Activated effector memory CD4-positive, alpha-beta T cell treated with Interleukin-2 at 50 U/mL for 16 hours (primary cell): ENCODE data around the gene FOXD1.
"Not testable (repeated sequence)": the region's sequence is repeated elsewhere in the genome, so short reads cannot be mapped to it uniquely, and the experiment has no call there.

Experiments used
- DNase-seq: peaks from one replicate; pipeline ENCODE4 v3.0.0-alpha.2; 2020

FOXD1 gene

DNA sequence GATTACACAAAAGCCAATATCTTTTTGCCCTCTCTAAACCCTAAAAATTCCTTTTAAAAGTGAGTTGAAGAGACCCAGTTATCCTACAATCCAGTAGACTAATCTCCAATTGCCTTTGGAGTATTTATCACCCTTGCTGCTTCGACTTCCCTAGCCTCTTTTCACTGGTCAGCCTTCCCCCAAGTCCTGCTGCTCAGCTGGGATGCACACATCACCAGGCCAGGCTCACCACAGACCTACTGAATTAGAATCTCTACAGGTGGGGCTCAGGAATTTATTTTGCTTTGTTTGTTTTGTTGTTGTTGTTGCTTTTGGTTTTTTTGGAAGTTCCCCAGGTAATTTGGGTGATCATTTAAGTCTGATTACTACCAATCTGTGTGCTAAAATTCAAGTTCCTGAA is 11.6 kb upstream of the FOXD1 start:
- no peak for DNase-seq

DNA sequence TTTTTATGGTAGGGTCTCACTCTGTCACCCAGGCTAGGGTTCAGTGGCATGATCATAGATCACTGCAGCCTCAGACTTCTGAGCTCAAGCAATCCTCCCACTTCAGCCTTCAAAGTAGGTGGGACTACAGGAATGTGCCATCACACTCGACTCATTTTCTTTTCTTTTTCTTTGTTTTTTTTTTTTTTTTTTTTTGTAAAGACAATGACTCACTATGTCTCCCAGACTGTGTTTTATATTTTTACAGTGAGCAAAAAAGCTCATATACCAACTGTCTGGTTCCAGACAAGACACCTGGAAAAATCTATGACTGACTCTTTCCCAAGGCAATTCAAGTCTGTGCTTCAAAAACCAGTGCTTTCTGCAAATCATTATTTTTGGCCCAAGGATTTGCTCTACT is 10.8 kb upstream of the FOXD1 start:
- DNase-seq = no peak

DNA sequence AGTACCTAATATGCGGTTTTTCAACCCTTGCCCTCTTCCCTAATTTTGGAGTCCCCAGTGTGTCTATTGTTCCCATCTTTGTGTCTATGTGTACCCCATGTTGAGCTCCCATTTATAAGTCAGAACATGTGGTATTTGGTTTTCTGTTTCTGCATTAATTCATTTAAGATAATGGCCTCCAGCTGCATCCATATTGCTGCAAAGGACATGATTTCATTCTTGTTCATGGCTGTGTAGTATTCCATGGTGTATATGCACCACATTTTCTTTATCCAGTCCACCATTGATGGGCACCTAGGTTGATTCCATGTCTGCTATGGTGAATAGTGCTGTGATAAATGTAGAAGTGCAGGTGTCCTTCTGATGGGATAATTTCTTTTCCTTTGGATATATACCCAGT is 7.9 kb upstream of the FOXD1 start:
- DNase-seq = not testable (repeated sequence)

DNA sequence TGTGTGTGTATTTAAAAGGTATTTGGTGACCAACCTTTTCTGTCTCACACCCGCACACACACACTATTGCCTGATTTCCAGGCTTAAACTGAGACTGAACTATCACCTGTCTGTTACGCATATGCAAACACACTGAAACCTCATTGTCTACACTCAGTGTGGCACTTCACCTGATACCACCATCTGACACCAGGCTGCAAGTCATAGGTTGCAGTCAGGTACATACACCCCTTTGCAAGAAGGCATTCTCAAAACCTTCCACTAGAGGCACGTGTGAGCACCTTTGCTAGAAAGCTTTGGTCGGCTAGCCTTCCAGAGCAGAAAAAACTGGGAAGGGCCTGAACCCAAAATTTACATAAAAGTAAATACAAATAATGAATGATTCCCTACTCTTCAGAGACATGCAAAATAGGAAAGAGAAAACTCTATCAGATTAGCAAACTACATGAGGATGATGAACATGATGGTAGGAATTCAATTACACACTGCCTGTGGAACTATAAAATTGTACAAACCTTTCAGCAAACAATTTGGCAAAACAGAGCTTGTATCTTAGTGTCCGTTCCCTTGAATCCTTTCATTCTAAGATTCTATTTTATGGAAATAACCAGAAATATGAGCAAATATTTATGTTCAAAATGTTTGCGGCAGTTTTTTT is 5.9 kb upstream of the FOXD1 start:
- DNase-seq = no peak

DNA sequence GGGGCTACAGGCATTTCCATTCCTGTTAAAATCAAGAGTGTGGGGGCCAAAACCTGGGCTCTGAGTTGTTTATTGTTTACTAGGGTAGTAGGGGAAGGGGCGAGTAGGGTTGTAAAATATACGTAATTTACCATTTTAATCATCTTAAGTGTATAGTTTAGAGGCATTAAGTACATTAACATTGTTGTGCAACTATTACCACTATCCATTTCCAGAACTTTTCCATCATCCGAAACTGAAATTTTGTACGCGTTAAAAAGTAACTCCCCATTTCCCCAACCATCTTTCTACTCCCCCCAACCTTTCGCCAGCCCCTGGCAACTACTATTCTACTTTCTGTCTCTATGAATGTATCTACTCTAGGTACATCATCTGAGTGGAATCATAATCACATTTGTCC is 3.6 kb upstream of the FOXD1 start:
- no peak for DNase-seq

DNA sequence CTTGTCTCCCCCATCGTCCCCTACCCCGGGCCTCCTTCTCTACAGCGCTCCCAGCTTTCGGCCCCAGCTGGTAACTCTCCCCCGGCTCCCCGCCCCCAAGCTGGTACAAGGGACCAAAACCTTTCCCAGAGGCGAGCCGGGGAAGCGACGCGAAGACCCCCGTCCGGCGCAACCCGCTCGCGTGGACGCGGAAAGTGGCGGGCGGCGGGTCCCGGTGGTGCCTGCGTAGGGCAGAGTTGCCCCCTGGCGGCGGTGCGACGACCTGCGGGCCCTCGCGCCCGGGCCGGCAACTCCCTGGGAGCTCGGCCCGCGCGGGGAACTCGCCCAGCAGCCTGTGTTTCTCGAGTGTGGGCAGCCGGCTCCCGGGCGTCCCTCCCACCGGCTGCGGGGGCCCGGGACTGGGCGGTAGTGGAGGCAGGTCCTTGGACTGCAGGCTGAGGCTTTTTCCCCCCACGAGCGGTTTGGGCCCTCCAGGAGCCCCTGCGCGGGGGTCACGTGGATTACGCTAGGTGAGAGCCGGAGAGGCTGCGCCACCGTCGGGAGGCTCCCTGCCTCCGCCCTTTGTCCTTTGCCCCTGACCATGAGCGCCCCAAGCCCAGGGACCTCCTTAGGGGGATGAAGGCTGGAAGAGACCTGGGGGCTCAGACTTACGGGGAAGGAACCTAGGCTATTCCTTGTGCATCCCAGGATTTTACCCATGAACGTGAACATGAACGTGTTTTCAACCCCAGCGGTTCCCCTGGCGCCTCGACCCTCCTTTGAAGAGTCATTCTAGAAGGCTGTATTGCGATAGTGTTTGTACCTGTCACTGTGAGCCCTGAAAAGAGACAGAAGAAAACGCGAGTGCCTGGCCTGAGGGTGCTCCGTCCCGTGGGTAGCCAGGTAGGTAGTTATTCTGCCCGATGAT is 2.9 kb upstream of the FOXD1 start:
- peak; percentile 52 for DNase-seq

DNA sequence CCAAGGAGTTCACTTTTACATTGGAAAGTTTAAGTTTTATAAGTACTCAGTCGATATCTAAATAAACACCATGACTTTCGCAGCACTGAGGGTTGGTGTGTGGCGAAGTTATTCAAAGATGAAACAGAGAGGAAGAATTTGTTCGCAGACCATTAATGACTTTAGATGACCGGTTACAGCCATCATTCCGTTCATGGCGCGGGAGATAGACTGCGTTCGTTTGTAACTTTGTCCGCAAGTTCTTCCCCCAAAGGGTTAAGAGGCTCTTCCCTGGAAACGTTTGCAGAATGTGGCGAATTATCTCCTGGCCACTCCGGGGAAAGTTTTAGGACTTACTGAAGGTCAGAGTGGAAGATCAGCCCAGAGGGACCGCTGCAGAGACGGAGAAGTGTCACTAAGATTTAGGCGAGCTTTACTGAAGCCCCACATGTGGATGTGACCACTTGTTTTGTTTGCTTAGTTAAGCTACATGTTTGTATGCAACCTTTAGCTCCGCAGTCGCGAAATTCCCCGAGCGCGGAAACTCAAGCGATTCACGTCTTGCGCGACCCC is 2.2 kb upstream of the FOXD1 start:
- no peak for DNase-seq

DNA sequence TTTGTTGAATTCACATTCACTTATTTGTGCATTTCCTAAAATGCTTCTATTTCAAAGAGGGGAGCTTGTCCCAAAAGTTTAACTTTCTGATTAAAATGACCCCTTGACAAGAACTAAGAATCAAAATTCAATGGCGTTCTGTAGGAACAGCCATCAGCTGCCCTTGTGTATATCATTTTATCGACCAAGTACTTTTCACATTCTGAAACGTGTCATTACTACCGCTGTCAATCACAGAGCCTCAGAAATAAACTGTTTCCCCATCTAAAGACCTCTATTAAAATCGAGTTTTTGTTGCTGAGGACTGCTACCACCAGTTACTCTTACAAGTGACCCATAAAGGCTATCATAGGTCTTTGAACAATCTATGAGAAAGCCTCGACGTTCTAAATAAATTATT is 1.6 kb upstream of the FOXD1 start:
- DNase-seq = no peak

DNA sequence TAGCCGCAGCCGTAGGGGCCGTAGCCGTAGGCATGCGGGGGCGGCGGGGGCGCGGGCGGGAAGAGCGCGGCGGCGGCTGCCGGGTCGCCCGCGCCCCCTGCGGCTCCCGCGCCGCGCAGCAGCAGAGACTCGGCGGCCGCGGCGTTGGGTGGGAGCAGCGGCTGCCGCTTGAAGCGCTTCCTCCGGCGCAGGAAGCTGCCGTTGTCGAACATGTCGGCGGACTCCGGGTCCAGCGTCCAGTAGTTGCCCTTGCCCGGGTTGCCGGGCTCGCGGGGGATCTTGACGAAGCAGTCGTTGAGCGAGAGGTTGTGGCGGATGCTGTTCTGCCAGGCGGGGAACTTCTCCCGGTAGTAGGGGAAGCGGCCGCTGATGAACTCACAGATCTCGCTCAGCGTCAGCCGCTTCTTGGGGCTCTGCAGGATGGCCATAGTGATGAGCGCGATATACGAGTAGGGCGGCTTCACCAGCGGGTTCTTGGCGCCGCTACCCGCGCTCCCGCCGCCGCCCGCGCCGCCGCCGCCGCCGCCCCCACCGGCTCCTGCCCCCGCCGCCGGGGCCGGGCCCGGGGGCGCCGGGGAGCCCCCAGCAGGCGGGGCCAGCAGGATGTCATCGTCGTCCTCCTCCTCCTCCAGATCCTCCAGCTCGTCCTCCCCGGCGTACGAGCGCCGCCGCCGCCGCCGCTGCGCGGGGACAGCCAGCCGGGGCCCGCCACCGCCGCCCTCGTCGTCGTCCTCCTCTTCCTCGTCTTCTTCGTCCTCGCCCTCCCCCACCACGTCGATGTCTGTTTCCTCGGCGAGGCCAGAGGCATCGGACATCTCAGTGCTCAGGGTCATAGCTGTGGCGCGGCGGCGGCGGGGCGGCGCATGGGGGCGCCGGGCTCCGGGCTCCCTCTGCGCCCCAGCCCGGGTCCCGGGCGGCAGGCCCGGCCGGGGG is 781 bp downstream of the FOXD1 start:
- peak; percentile 31 for DNase-seq

DNA sequence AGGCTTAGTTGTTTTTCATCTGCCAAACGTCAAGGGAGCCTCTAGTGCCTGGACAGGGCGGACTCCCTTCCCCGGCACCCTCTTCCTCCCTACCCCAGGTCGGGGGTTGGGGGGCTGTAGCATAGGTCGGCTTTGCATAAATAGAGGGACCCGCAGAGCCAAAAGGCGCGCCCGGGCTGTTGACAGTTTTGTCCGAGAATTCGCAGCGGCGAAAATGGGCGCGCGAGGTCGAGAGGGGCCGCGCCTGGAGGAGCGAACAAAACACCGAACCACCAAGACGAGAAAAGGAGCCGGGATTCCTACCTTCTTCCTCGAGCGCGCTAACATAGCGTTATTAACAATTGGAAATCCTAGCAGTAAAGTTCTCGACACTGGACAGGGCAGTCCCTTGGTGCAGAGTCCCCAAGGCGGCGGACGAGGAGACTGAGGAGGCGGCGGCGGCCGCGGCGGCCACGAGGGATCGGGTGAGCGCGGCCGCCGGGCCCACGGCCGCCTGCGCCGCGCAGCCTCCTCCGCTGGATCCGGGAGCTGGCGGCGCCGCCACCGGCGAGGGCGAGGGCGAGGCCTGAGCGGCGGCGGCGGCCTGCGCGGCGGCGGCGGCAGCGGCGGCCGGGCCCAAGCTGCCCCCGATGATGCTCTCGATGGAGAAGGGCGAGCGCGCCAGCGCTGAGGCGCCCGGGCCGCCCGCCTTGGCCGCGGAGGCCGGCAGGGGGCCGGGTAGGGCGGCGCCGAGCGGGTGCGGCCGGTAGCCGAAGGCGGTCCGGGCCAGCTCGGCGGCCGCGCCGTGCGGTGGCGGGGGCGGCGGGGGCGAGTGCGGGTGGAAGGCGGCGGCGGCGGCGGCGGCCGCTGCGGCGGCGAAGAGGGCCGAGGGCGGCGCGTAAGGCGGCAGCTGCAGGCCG is 1.7 kb downstream of the FOXD1 start:
- DNase-seq = no peak

DNA sequence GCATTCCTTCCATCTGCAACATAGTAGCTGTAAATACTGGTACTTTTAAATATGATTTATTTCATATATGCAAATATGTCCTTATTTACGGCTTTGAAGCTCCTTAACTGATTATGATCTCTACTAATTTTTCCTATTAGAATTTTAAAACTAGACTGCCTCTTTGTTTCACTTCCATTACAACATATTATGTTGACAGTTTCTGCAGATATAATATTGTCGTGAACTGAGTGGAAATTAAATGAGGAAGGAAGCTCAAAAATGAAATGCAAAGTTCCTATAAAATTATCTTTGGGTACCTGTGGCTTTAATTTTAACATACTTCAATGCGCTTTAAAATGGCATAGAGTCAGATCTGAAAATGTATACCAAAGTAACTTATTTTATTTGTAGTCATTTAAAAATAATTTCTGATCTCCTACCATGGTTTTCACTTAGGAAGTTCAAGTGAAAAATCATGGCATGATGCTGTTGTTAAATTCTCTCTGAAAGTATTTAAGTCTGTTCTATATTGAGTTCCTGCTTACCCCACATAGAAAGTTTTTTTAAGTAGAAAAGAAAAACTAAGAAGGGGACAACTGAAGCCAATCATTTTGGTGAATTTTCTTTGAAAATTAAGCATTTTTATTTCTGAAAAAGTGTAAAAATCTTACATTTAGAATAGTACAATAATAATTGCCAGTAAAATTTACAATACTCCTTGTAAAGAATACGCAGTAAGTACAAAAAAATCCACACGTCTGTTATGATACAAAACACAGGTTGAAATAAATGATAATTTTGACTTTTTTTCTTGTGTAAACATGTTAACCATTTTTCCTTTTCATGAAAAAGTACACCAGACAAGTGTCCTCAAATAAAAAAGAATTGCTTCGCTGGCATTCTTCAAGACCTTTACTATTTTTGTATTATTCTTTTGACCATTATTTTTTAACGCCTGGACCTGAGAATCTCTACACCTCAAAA is 2.6 kb downstream of the FOXD1 start:
- DNase-seq = no peak

DNA sequence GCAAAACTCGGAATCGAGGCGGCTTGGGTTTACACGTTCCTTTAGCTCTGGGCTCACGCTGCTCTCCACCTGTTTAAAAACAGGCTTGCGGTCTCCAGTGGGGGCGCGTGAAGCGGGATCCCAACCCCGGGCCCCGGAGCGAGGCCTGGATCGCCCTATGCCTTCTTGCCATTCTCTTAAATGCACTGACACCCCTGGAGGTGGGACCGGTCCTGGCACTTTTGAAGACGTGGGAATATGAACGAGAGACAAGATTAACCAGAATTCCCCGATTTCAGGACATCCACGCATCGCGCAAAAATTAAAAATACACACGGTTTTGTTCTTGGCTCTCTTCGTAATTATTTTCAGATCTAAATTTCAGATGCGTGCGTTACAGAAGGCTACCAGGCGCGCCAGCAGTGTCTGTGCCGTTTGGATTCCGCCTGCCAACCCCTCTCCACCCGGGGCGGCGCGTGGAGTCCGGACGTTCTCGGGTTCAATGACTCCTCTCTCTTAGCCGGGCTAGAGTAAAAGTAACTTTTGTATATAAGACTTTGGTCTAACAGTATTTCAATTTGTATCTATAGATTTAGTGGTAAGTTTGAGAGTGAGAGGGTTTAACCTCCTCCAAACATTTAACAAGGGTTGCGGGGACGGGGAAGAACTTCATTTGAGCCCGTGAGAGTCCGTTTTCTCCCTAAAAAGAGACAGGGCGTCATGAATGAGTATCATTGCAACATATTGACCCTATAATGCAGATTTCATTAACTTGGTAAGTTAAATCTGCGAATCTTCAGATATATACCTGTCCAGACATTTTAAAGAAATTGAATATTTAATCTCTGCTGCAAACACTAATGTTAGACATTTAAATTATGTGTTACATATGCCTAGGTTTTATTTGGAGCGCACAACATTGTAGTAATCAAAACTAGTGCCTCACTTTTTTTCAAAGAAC is 3.8 kb downstream of the FOXD1 start:
- DNase-seq = no peak

DNA sequence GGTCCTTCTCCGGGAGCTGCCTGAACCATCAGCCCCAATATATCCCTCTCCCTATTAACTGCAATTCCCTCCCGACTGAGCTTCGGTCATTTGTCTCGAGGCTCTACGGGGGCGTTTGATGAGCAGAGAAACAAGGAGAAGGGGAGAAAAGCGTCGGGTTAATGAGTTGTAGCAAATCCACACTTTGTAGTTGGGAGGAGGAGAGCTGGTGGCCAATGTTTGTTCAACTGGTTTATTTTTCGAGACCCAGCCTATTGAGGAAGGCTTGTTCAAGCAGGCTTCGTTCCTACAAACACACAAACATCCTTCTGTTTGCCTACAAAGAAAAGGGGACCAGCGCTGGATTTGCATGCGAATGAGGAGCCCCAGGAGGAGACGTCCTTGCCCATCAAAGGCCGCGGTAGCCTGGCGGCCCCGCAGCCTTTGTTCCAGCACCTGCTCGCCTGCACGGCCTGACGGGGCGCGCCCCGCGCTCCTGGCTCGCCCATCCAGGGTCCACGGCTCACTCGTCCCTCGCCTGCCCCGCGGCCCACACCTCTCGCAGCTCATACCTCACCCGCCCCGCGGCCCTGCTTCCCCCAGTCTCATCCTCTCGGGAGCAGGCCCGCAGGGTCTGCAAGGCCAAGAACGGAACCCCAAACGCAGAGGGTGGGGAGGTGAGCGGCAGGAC is 4.6 kb downstream of the FOXD1 start:
- no peak for DNase-seq

DNA sequence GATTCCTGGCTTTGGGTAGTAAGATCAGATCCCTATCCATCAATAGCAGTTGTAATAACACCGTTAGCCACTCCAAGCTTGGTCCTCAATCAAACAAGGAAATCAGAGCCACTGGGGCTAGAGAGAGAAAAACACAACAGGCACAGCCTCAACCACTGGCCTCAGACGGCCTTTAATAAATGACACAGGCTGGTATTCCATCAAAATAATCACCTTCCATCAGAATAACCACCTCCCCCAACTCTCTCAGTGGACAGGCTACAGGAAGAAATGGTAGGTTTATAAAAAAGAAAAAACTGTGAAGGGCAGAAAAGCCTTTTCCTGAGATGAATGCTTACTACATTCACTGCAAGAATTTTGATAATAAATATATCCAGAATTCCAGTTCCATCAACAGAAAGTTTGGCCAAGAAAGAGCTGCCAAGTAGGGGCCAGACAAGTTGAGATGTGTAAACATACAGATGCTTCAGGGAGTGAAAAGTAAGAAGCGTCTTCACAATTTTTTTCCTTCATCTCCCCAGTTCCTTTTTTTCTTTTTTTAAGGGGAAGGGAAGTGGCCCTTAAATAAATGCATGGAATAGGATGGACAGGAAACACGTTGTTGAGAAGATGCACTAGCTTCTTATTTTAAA is 5.5 kb downstream of the FOXD1 start:
- no peak for DNase-seq

DNA sequence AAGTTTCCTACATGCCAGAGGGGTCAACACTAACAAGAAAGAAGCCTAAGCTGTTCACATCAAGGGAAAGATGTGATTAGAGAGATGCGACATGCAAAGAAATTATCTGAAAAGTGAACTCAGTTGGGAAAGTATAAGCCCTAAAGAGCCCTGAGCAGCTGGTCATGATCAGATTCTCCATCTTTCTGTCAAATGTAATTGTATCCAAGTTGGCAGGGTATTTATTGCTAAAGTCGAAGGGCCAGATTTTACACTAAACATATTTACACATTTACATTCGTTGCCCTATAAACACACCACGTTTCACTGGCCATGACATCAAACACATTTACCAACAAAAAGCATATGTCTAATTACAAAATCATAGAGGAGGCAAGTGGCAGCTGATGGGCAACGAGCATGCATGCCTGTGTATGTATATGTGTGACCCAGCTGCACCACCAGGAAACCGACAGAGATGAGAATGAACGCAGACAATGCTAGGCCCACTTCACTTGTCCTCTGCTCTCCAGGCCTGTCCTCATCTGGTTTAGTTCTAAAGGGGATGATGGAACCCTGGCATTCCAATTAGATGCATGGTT is 6.3 kb downstream of the FOXD1 start:
- DNase-seq = no peak

DNA sequence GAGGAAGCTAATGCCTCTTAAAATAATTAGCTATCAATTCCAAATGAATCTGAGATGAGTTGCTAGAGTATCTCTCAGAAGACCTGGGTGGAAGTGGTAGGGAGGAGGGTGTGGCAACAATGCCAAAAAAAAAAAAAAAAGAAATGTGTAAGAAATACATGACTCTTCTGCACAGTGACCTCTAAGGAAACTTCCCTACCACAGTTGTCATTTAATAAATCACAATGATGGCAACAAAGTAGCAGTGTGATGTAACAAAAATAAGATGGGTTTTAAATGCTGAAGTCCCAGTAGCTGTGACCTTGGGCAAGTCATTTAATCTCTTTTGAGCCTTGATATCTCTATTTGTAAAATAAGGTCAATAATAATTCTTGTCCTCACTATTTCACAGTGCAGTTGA is 7.2 kb downstream of the FOXD1 start:
- no peak for DNase-seq

DNA sequence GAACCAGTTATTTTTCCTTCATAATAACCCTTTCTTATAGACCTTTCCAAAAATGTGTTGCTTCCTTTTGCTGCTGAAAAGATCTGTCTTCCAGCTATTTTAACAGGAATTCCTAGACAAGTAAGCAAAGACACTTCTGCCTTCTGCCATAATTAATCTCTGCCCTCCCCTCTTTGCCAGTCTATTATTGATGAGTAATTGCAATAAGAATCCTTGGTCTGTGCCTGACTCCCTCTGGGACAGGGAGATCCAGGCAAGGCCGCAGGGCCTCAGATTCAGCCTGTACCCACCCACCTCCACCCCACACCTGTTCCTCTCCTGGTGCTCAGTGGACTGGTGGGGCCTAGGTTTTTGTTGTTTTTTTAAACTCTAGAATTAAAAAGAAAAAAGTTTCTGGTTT is 8.3 kb downstream of the FOXD1 start:
- DNase-seq = no peak
